Glutamatergic neuron (in vitro differentiated cells): ENCODE results near the gene DHX40. TPM values are rescaled to one million over a fixed set of nuclear protein-coding genes. Genes with fewer than 3 reads are reported as not detected.

Experiments used
- DNase-seq: peaks from one replicate; pipeline ENCODE4 v3.0.0; 2022
- H3K27ac Mint-ChIP-seq: one replicate; pipeline ENCODE4 v1.8.0; 2020; ENCODE audit warnings: mild to moderate bottlenecking, mixed read lengths, inconsistent platforms; ENCODE audit not compliant: unreplicated experiment
- H3K27me3 Mint-ChIP-seq: one replicate; pipeline ENCODE4 v1.8.0; 2020; ENCODE audit warnings: mild to moderate bottlenecking, moderate library complexity, mixed read lengths, inconsistent platforms; ENCODE audit not compliant: unreplicated experiment
- H3K36me3 Mint-ChIP-seq: one replicate; pipeline ENCODE4 v1.8.0; 2020; ENCODE audit warnings: mild to moderate bottlenecking, mixed read lengths, inconsistent platforms; ENCODE audit not compliant: unreplicated experiment
- H3K4me1 Mint-ChIP-seq: one replicate; pipeline ENCODE4 v1.8.0; 2020; ENCODE audit warnings: mild to moderate bottlenecking, low read depth, mixed read lengths, inconsistent platforms; ENCODE audit not compliant: unreplicated experiment
- H3K4me3 Mint-ChIP-seq: one replicate; pipeline ENCODE4 v1.8.0; 2020; ENCODE audit warnings: mild to moderate bottlenecking, mixed read lengths, inconsistent platforms; ENCODE audit not compliant: unreplicated experiment
- H3K9me3 Mint-ChIP-seq: one replicate; pipeline ENCODE4 v1.8.0; 2020; ENCODE audit warnings: mild to moderate bottlenecking, moderate library complexity, mixed read lengths, inconsistent platforms; ENCODE audit not compliant: unreplicated experiment
- CTCF ChIP-seq: fragments of 200-600 bp; sonication (generic); IDR thresholded peaks from one replicate; pipeline ENCODE4 v1.5.0; 2021; ENCODE audit not compliant: partially characterized antibody, unreplicated experiment
- total RNA-seq: library from RNA; stranded (reverse); fragmentation: NEBNext Ultra II Directional; extraction: Animal tissue kit (Norgen Biotek cat#: 25700); gene quantifications from one replicate; pipeline ENCODE4 v1.2.1, GENCODE V29; 2021; ENCODE audit not compliant: unreplicated experiment

Gene DHX40
- total RNA-seq, 1 donor from 2014 or later, result 33.7 TPM

- Mint-ChIP-seq H3K9me3 (peaks cover 12% of the 10 kb centered on the region), H3K27me3 (peaks cover 10% of the 10 kb centered on the region), H3K4me3 (peak overlapping the region; percentile 92), H3K36me3 (no peaks in the 10 kb centered on the region), H3K27ac (peak overlapping the region; percentile 100), H3K4me1 (peaks cover 13% of the 10 kb centered on the region)
- no peak for TF ChIP-seq CTCF
- DNase-seq, result no peak
These were observed 51.8 kb downstream of the DHX40 start for GRCh38 chr17:59617156-59617732.

DNA sequence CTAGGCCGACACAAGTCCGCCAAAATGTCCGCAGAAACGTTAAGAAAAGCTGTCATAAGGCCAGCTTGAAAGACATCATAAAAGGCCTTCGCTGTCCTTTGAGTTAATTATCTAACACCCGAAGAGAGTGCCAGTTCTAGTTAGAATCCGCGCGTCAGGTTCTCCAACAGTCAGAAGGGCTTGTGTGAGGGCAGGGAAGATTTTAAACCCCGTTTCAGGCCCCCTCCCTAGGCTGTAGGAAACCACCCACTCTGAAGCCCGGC is 53.6 kb downstream of the DHX40 start:
- Mint-ChIP-seq H3K4me3 (peak overlapping the region; percentile 92), H3K4me1 (peaks cover 18% of the 10 kb centered on the region), H3K36me3 (no peaks in the 10 kb centered on the region), H3K27ac (peak overlapping the region; percentile 100), H3K9me3 (peaks cover 12% of the 10 kb centered on the region), H3K27me3 (peaks cover 10% of the 10 kb centered on the region)
- no peak for DNase-seq
- TF ChIP-seq CTCF, result no peak

DNA sequence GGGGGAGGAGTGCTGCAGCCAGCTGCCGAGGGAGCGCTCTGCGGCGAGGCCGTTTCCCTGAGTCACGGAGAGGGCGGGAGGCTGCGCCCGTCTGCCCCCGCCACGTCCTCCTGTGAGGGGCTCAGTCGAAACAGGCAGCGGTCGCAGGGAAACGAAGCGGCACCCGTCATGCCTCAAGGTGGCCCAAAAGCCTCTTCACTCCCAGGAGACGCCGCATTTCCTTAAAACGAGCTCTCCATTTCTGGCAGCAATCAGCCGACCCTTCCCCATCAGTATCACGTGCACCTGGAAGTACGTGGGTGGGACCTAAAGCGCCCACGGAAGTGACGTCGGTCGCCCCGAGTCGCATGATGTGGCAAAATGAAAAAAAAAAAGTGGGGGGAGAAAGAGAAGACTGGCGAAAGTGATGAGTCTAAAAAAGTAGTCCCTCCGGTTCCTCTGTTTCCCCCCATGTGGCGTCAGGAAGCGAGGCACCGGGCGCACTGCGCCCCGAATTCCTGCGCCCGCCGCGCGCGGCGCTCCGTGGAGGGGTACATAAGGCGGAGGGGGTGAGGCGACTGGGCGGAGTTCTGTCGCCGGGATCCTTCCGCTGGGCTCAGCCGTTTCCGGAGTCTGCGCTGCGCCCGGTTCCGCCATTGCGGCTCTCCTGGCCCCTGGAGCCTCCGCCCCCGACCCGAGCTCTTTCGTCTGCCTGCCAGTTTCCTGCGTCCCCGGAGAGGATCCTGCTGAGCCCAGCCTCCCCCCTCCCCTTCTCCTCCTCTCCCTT is 54.1 kb downstream of the DHX40 start, which contains the start of gene CLTC:
TSS of gene CLTC (plus strand) at position 598 of the 766 bp plus-strand sequence. CDS start 237 bp downstream, outside the sequence.
- TF ChIP-seq CTCF, result no peak
- H3K27me3 Mint-ChIP-seq, result peaks cover 10% of the 10 kb centered on the region
- H3K9me3 Mint-ChIP-seq, result peaks cover 12% of the 10 kb centered on the region
- peak within 1 kb of the TSS; percentile 100 for H3K27ac Mint-ChIP-seq
- peak within 1 kb of the TSS; percentile 92 for H3K4me3 Mint-ChIP-seq
- peaks cover 18% of the 10 kb centered on the region for H3K4me1 Mint-ChIP-seq
- DNase-seq, result peak; percentile 93
- H3K36me3 Mint-ChIP-seq, result no peaks in the 10 kb centered on the region

DNA sequence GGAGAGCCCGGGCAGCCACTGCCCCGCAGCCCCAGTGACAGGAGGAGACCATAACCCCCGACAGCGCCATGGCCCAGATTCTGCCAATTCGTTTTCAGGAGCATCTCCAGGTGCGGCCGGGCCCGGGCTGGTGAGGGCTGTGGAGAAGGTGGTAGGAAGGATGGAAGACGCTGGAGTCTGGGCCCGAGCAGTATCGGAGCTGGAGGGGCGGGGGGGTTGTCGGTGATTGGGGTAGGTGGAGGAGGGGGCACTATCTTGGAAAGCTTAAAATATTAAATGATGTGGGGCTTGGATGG is 54.6 kb downstream of the DHX40 start:
- no peak for DNase-seq
- Mint-ChIP-seq H3K27ac (peak overlapping the region; percentile 100), H3K36me3 (no peaks in the 10 kb centered on the region), H3K4me3 (peak overlapping the region; percentile 92), H3K27me3 (peaks cover 10% of the 10 kb centered on the region), H3K4me1 (peaks cover 18% of the 10 kb centered on the region), H3K9me3 (peaks cover 12% of the 10 kb centered on the region)
- TF ChIP-seq CTCF, result no peak

- peak; percentile 36 for DNase-seq
- Mint-ChIP-seq H3K9me3 (peaks cover 12% of the 10 kb centered on the region), H3K36me3 (no peaks in the 10 kb centered on the region), H3K4me1 (peaks cover 18% of the 10 kb centered on the region), H3K27ac (peak overlapping the region; percentile 100), H3K4me3 (peak overlapping the region; percentile 92), H3K27me3 (peaks cover 10% of the 10 kb centered on the region)
- no peak for TF ChIP-seq CTCF
These were observed 55.3 kb downstream of the DHX40 start for GRCh38 chr17:59620518-59621259.
